CD14-positive monocyte (primary cell): ENCODE results near the gene RPS6KA2. TPM values are rescaled to one million over a fixed set of nuclear protein-coding genes. Genes with fewer than 3 reads are reported as not detected.

Experiments used
- DNase-seq, 3 donors: peaks; one replicate each; pipeline ENCODE4 v3.0.0-alpha.2; 2011 to 2022
- H2AFZ ChIP-seq: 2 replicates; pipeline ENCODE4 v1.6.0; 2012; ENCODE audit warnings: mild to moderate bottlenecking, low read depth, low read length, inconsistent platforms; ENCODE audit not compliant: insufficient read depth, poor library complexity, severe bottlenecking
- H3K27ac ChIP-seq, 2 donors: 1 replicate in 1 of 2; 2 replicates in 1 of 2; pipeline ENCODE4 v1.5.1; 2012 to 2013; ENCODE audit warnings: low read length in 2 of 2, control low read depth in 1 of 2, inconsistent platforms in 1 of 2, low read depth in 1 of 2, mild to moderate bottlenecking in 1 of 2
- H3K27me3 ChIP-seq, 2 donors: one replicate each; pipeline versions ENCODE4 v1.6.0 to v1.6.1; 2011 to 2013; ENCODE audit warnings: low read length in 2 of 2; ENCODE audit not compliant: control insufficient read depth in 2 of 2, insufficient read depth in 2 of 2
- H3K36me3 ChIP-seq, 2 donors: replicated peaks in 1 of 2; 1 replicate in 1 of 2; 2 replicates in 1 of 2; pipeline versions ENCODE4 v1.5.1 to v1.6.1; 2012 to 2013; ENCODE audit warnings: low read length in 2 of 2, control low read depth in 1 of 2, inconsistent platforms in 1 of 2, mild to moderate bottlenecking in 1 of 2; ENCODE audit not compliant: insufficient read depth in 2 of 2, control insufficient read depth in 1 of 2
- H3K4me1 ChIP-seq, 2 donors: 1 replicate in 1 of 2; 2 replicates in 1 of 2; pipeline versions ENCODE4 v1.5.1 to v1.6.1; 2012 to 2013; ENCODE audit warnings: low read length in 2 of 2, control low read depth in 1 of 2, inconsistent platforms in 1 of 2, mild to moderate bottlenecking in 1 of 2, moderate library complexity in 1 of 2; ENCODE audit not compliant: insufficient read depth in 2 of 2, control insufficient read depth in 1 of 2
- H3K4me2 ChIP-seq: replicated peaks from 2 replicates; pipeline ENCODE3; 2012; ENCODE audit warnings: low read length, moderate library complexity, mild to moderate bottlenecking; ENCODE audit not compliant: poor library complexity, severe bottlenecking; ENCODE audit errors: extremely low read depth
- H3K4me3 ChIP-seq, 3 experiments: fragments of 200-600 bp in 1 of 3; sonication (generic) in 1 of 3; replicated peaks in 1 of 3; 1 replicate in 2 of 3; 2 replicates in 1 of 3; pipeline ENCODE4 v1.5.1; 2011 to 2013; ENCODE audit warnings: low read length in 3 of 3, mild to moderate bottlenecking in 3 of 3, control low read depth in 2 of 3, low read depth in 2 of 3, inconsistent platforms in 1 of 3, moderate library complexity in 1 of 3
- H3K79me2 ChIP-seq: 2 replicates; pipeline ENCODE4 v1.6.0; 2012; ENCODE audit warnings: mild to moderate bottlenecking, control low read depth, inconsistent platforms, low read length, moderate library complexity; ENCODE audit not compliant: insufficient read depth
- H3K9ac ChIP-seq: 2 replicates; pipeline ENCODE4 v1.6.0; 2017; ENCODE audit warnings: low read length, mild to moderate bottlenecking; ENCODE audit not compliant: insufficient read depth, poor library complexity, severe bottlenecking
- H3K9me3 ChIP-seq, 2 donors: replicated peaks in 1 of 2; 1 replicate in 1 of 2; 2 replicates in 1 of 2; pipeline versions ENCODE4 v1.5.1 to v1.6.1; 2012 to 2013; ENCODE audit warnings: low read length in 2 of 2, control low read depth in 1 of 2; ENCODE audit not compliant: control insufficient read depth in 1 of 2, insufficient read depth in 1 of 2
- H4K20me1 ChIP-seq: 2 replicates; pipeline ENCODE4 v1.6.0; 2012; ENCODE audit warnings: mild to moderate bottlenecking, low read length, control low read depth, moderate library complexity; ENCODE audit not compliant: insufficient read depth
- H3K27ac Mint-ChIP-seq, 7 donors: one replicate each; pipeline ENCODE4 v1.8.0; 2020; ENCODE audit warnings: mild to moderate bottlenecking in 7 of 7, mixed read lengths in 7 of 7, moderate library complexity in 6 of 7, inconsistent platforms in 2 of 7
- H3K27me3 Mint-ChIP-seq, 3 donors: one replicate each; pipeline ENCODE4 v1.8.0; 2021 to 2022; ENCODE audit warnings: low read depth in 3 of 3, mild to moderate bottlenecking in 3 of 3, mixed read lengths in 3 of 3, moderate library complexity in 3 of 3, inconsistent platforms in 1 of 3
- H3K36me3 Mint-ChIP-seq, 2 donors: one replicate each; pipeline ENCODE4 v1.8.0; 2020; ENCODE audit warnings: mixed read lengths in 2 of 2, inconsistent platforms in 1 of 2, mild to moderate bottlenecking in 1 of 2
- H3K4me1 Mint-ChIP-seq: one replicate; pipeline ENCODE4 v1.8.0; 2020; ENCODE audit warnings: mild to moderate bottlenecking, mixed read lengths
- H3K4me3 Mint-ChIP-seq, 2 donors: one replicate each; pipeline ENCODE4 v1.8.0; 2020; ENCODE audit warnings: mild to moderate bottlenecking in 2 of 2, mixed read lengths in 2 of 2, moderate library complexity in 1 of 2
- H3K9me3 Mint-ChIP-seq, 7 donors: one replicate each; pipeline ENCODE4 v1.8.0; 2020 to 2022; ENCODE audit warnings: mixed read lengths in 7 of 7, mild to moderate bottlenecking in 6 of 7, moderate library complexity in 6 of 7, inconsistent platforms in 2 of 7
- CTCF ChIP-seq: fragments of 200-600 bp; IDR thresholded peaks from one replicate; pipeline ENCODE4 v1.8.0; 2022; ENCODE audit warnings: antibody characterized with exemption, mild to moderate bottlenecking
- WGBS: methylation state at CpG from one replicate; pipeline ENCODE4 v1.1.5; 2013; ENCODE audit warnings: missing lambda C conversion rate; ENCODE audit not compliant: insufficient coverage; 5-methylcytosine and 5-hydroxymethylcytosine counted together
- intact Hi-C, 2 donors: fragments of 100-400 bp; cut with micrococcal nuclease; formaldehyde crosslinking; loops; one replicate each; pipeline versions ENCODE4 v1.15.0 to v1.15.1; 2023
- polyA plus RNA-seq, 3 donors: library from polyadenylated mRNA; depleted of rRNA in 1 of 3; unstranded in 2 of 3; stranded (reverse) in 1 of 3; fragments of 300-500 nt in 2 of 3; fragments of >200 nt in 1 of 3; fragmentation: Illumina TruSeq in 2 of 3; gene quantifications; 1 replicate in 2 of 3; 2 replicates in 1 of 3; pipeline ENCODE4 v1.2.3, GENCODE V29; 2012 to 2021

Gene RPS6KA2
- polyA plus RNA-seq, 3 donors, result 1.4 to 3.1 (median 1.9) TPM

GRCh38 chr6:166587631-166588413, 39.2 kb downstream of the RPS6KA2 start:
- Mint-ChIP-seq H3K27ac (peak overlapping the region in 6 of 7 donors; percentile 50 to 94 (median 90)), H3K9me3 (peaks cover 0 to 3% (median 0%) of the 10 kb centered on the region in 7 donors), H3K4me1 (peaks cover 59% of the 10 kb centered on the region), H3K27me3 (peaks cover 0 to 3% (median 3%) of the 10 kb centered on the region in 3 donors), H3K4me3 (peak overlapping the region; percentile 54 to 83), H3K36me3 (no peaks in the 10 kb centered on the region)
- Histone ChIP-seq H3K79me2 (no peaks in the 10 kb centered on the region), H3K36me3 (no peaks in the 10 kb centered on the region), H3K9me3 (no peaks in the 10 kb centered on the region), H3K4me2 (peak overlapping the region; percentile 67), H3K4me1 (peaks cover 58 to 60% of the 10 kb centered on the region in 2 donors), H3K4me3 (peak overlapping the region in 1 of 3 experiments; percentile 63), H2AFZ (no peak overlapping the region), H4K20me1 (no peaks in the 10 kb centered on the region), H3K9ac (no peak overlapping the region), H3K27ac (peak overlapping the region; percentile 29 to 73), H3K27me3 (no peaks in the 10 kb centered on the region)
- DNase-seq, result peak; percentile 15 to 70 (median 43)
- no peak for TF ChIP-seq CTCF
- WGBS, result 0% methylated on average over 5 of the region's 10 CpGs
- intact Hi-C loops, result no loop called here

GRCh38 chr6:166586424-166587156, 40.5 kb downstream of the RPS6KA2 start, which contains the start of gene RAMACL:
TSS of gene RAMACL (minus strand) at chr6:166586678. CDS start at chr6:166586477, 201 bp downstream.
- Histone ChIP-seq H3K79me2 (no peaks in the 10 kb centered on the region), H2AFZ (no peak within 1 kb of the TSS), H4K20me1 (no peaks in the 10 kb centered on the region), H3K4me1 (peaks cover 58 to 60% of the 10 kb centered on the region in 2 donors), H3K9me3 (no peaks in the 10 kb centered on the region), H3K36me3 (no peaks in the 10 kb centered on the region), H3K9ac (no peak within 1 kb of the TSS), H3K27me3 (no peaks in the 10 kb centered on the region), H3K27ac (no peak within 1 kb of the TSS), H3K4me3 (no peak within 1 kb of the TSS), H3K4me2 (no peak within 1 kb of the TSS)
- no peak for DNase-seq
- WGBS, result no CpG with 5 or more reads among the region's 9 CpGs
- intact Hi-C loops, result no loop called here
- H3K4me3 Mint-ChIP-seq, result no peak within 1 kb of the TSS
- TF ChIP-seq CTCF, result no peak
- no peaks in the 10 kb centered on the region for H3K36me3 Mint-ChIP-seq
- peak within 1 kb of the TSS in 2 of 7 donors; percentile 40 to 72 for H3K27ac Mint-ChIP-seq
- H3K27me3 Mint-ChIP-seq, result peaks cover 0 to 3% (median 3%) of the 10 kb centered on the region in 3 donors
- H3K4me1 Mint-ChIP-seq, result peaks cover 59% of the 10 kb centered on the region
- H3K9me3 Mint-ChIP-seq, result peaks cover 0 to 3% (median 0%) of the 10 kb centered on the region in 7 donors
